SIG-M5 treated with dmso at 0.1 percent for 504 hours (cell line): ENCODE results near the gene PDHX.
"Not testable (repeated sequence)": the region's sequence is repeated elsewhere in the genome, so short reads cannot be mapped to it uniquely, and the experiment has no call there.

Source experiments
- DNase-seq: peaks from one replicate; lab custom pipeline; 2025; ENCODE audit not compliant: unreplicated experiment; lab: John Stamatoyannopoulos, UW

Gene PDHX

GRCh38 chr11:35015621-35016387 is 99.4 kb downstream of the PDHX start:
- no peak for DNase-seq

- no peak for DNase-seq
Observed at GRCh38 chr11:35016916-35017315, 100.5 kb downstream of the PDHX start.

- DNase-seq: no peak
Observed at GRCh38 chr11:35017528-35018342, 101.3 kb downstream of the PDHX start.

- DNase-seq: no peak
Observed at GRCh38 chr11:35021589-35021988, 105.2 kb downstream of the PDHX start.

GRCh38 chr11:35023940-35024339 is 107.5 kb downstream of the PDHX start:
- DNase-seq: not testable (repeated sequence)

- not testable (repeated sequence) for DNase-seq
Observed at GRCh38 chr11:35028007-35028406, 111.6 kb downstream of the PDHX start.

GRCh38 chr11:35029979-35030682 is 113.7 kb downstream of the PDHX start:
- peak; percentile 69 for DNase-seq

GRCh38 chr11:35030716-35031213 is 114.3 kb downstream of the PDHX start:
- DNase-seq: peak; percentile 81

GRCh38 chr11:35031346-35031745 is 114.9 kb downstream of the PDHX start:
- DNase-seq: no peak

- DNase-seq: no peak
Observed at GRCh38 chr11:35031867-35032266, 115.4 kb downstream of the PDHX start.

GRCh38 chr11:35033011-35033410 is 116.6 kb downstream of the PDHX start:
- no peak for DNase-seq

GRCh38 chr11:35034401-35034800 is 118.0 kb downstream of the PDHX start:
- no peak for DNase-seq

- peak; percentile 96 for DNase-seq
Observed at GRCh38 chr11:35035894-35036408, 119.5 kb downstream of the PDHX start.

GRCh38 chr11:35036639-35037038 is 120.2 kb downstream of the PDHX start:
- DNase-seq: peak; percentile 42

- peak; percentile 26 for DNase-seq
Observed at GRCh38 chr11:35038211-35038928, 122.0 kb downstream of the PDHX start.

GRCh38 chr11:35039076-35039475 is 122.7 kb downstream of the PDHX start:
- no peak for DNase-seq

GRCh38 chr11:35040221-35040942 is 124.0 kb downstream of the PDHX start:
- DNase-seq: peak; percentile 94

- DNase-seq: peak; percentile 33
Observed at GRCh38 chr11:35041070-35041554, 124.7 kb downstream of the PDHX start.

- DNase-seq: no peak
Observed at GRCh38 chr11:35042224-35042623, 125.8 kb downstream of the PDHX start.

- DNase-seq: no peak
Observed at GRCh38 chr11:35042913-35043312, 126.5 kb downstream of the PDHX start.
